VCaP (cell line): ENCODE measurements around the gene RHO.
"Not testable (repeated sequence)": the region's sequence is repeated elsewhere in the genome, so short reads cannot be mapped to it uniquely, and the experiment has no call there.

ENCODE experiments used
- H3K27ac ChIP-seq: fragments of 450-650 bp; 2 replicates; pipeline ENCODE4 v1.5.1; 2017
- TF ChIP-seq, protein P1 (sequence below): fragments of 450-650 bp; conservative IDR thresholded peaks from 2 replicates; pipeline ENCODE4 v1.5.1; 2017; ENCODE audit warnings: mild to moderate bottlenecking, moderate library complexity

RHO gene

DNA sequence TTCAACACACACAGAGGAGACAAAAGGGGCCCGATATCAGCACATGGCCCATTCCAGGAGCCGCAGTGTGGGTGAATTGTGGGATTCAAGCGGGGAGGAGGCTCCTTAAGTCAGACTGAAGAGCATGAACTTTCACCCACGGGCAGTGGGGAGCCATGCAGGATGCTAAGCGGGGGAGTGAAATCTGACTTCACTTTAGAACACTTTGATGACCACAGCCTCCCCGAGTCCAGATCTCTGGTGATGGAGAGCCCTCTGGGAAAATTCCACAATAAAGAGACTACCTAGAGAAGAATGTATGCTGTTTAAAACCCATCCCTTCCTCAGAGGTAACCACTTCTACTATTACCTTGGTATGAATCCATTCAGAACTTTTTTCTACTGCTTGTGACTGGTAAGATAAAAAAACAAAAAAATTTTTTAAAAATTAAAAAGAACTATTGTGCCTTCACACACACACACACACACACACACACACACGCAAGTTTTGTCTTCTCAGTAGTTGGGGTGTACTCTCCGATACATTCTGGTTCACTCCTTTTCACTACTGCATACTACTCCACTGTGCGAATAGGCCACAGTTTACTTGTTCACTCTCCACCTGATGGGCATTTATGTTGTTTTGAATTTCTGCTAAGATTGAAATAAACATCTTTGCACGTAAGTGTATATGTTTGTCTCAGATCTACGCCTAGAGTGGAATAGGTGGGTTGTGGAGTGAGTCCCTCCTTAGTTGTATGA lies 12.5 kb downstream of the RHO start:
- TF ChIP-seq, protein P1, sequence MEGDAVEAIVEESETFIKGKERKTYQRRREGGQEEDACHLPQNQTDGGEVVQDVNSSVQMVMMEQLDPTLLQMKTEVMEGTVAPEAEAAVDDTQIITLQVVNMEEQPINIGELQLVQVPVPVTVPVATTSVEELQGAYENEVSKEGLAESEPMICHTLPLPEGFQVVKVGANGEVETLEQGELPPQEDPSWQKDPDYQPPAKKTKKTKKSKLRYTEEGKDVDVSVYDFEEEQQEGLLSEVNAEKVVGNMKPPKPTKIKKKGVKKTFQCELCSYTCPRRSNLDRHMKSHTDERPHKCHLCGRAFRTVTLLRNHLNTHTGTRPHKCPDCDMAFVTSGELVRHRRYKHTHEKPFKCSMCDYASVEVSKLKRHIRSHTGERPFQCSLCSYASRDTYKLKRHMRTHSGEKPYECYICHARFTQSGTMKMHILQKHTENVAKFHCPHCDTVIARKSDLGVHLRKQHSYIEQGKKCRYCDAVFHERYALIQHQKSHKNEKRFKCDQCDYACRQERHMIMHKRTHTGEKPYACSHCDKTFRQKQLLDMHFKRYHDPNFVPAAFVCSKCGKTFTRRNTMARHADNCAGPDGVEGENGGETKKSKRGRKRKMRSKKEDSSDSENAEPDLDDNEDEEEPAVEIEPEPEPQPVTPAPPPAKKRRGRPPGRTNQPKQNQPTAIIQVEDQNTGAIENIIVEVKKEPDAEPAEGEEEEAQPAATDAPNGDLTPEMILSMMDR, result no peak
- H3K27ac ChIP-seq, result no peak overlapping the region

DNA sequence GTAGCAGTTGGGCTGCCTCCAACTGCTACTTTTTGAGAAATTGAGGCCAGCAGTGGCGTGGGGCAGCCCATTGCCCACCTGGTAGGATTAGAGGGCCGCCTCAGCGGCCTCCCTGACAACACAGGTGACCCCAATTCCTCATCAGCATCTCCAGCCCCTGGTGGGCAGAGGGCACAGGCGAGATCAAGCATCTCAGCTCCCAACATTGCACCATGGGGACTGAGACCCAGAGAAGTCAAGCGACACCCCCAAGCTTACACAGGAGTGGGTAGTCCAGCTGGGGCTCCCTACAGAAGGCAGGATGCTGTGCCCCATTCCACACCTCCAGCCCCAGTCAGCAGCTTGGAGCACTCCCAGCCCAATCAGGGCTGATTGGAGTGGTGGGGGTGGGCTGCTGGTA lies 14.3 kb downstream of the RHO start:
- TF ChIP-seq, protein P1, result no peak
- no peak overlapping the region for H3K27ac ChIP-seq

DNA sequence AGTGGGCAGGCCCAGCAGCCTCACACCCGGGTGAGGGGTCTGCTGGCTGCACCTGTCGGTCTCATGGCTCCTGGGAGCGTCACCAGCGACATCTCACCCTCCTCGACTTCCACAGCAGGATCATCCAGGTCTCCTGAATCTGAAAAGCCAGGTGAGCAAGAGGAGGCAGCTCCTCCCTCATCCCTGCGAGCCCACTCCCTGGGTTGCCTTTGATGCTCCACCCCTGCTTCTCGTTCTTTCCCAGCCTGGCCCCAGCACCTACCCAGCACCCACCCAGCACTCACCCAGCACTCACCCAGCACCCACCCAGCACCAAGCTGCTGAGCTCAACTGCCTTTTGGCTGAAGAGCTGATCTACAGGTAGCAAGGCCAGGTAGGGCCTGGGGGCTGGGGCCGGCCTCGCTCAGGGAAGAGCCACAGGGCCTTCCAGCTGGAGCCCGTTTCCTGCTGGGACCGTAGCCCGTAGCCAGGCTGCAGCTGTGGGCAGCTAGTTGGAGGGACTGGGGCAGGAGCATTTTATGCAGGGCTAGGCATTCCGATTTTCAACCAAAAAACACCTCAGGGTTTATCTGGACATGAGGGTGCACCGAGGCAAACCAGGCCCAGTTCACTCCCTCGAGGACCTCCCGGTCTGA lies 14.8 kb downstream of the RHO start, which contains the start of gene H1-8:
H1-8 (plus strand) TSS at position 20 of the 635 bp plus-strand sequence; CDS start at position 64, 44 bp downstream.
- TF ChIP-seq, protein P1, result no peak
- no peak within 1 kb of the TSS for H3K27ac ChIP-seq

DNA sequence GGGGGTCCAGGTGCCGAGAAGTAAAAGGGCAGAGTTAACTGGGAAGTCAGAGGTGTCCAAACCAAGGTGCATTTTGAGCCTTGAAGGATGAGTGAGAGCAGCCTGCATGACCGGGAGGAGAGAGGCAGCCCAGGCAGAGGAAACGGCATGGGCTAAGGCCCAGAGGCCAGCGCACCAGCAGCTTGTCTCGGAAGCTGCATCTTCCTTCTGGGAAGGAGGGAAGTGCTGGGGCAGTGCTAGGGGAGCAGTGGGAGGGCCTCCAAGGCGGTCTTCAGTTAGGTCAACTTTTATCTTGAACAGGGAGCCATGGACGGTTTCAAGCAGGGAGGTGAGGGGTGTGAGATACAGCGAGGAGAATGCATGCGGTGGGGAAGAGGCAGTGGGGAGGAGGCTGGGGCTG lies 15.6 kb downstream of the RHO start:
- no peak overlapping the region for H3K27ac ChIP-seq
- TF ChIP-seq, protein P1, result no peak

DNA sequence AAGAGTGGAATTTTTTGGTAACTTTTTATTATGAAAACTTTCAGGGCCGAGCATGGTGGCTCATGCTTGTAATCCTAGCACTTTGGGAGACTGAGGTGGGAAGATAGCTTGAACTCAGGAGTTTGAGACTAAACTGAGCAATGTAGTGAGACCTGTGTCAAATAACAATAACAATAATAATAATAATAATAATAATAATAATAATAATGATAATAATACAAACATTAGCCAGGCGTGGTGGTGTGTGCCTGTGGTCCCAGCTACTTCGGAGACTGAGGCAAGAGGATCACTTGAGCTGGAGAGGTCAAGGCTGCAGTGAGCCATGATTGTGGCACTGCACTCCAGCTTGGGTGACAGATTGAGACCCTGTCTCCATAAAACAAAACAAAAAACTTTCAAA lies 17.5 kb downstream of the RHO start:
- not testable (repeated sequence) for H3K27ac ChIP-seq

DNA sequence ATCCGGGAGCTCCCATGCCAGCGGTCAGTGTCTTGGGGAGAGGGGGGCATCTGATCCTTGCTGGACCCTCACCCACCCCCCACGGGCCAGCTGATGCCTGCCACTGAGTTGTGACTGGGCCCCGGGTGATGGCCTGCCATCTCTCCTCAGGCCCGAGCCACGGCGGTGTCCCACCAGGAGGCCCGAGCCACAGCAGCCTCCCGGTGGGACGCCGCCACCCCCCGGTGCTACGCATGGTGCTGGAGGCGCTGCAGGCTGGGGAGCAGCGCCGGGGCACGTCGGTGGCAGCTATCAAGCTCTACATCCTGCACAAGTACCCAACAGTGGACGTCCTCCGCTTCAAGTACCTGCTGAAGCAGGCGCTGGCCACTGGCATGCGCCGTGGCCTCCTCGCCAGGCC lies 18.8 kb downstream of the RHO start:
- TF ChIP-seq, protein P1, result no peak
- H3K27ac ChIP-seq, result no peak overlapping the region

DNA sequence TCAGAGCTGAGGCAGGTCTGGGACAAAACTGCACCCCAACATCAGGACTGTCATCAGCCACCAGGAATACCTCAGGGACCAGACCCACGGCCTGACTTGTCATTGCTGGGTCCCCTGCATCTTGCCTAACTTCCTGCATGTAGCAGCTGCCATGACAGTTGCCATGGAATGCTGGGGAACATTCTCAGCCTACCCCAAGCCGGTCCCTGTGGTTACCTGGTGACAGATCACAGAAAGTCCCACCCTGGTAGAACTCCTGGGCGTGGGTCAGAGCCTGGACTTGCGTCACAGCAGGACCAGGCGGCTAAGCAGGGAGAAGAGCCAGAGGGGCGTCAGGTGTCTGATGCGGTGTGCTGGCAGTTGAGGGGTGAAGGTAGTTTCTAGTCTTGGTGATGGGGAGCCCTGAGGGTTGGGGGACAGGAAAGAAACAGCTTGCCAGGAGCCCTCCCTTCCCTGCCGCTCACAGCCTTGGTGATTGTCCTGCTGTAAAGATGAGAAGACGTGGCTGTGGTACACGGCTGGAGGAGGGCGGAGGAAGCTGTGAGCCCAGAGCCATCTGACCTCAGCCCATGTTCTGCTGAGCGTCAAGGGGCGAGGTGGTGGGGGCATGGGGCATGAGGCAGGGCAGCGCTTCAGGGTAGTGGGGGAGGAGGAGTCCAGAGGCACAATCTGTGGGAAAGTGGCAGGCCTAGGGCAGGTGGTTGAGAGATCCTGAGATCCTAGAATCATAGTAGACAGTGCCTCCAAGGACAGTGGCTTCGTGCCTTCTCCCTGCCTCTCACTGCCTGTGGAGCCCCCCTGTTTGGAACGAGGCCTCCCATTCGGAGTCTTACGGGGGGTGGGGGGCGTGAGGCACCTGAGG lies 19.9 kb downstream of the RHO start:
- TF ChIP-seq, protein P1, result no peak
- no peak overlapping the region for H3K27ac ChIP-seq
